ENCODE data around the gene GPR65. TPM values are rescaled to one million over a fixed set of nuclear protein-coding genes. Genes with fewer than 3 reads are reported as not detected.

GPR65 gene
- total and polyA plus RNA-seq, 2 experiments from 2014 or later = not detected

DNA sequence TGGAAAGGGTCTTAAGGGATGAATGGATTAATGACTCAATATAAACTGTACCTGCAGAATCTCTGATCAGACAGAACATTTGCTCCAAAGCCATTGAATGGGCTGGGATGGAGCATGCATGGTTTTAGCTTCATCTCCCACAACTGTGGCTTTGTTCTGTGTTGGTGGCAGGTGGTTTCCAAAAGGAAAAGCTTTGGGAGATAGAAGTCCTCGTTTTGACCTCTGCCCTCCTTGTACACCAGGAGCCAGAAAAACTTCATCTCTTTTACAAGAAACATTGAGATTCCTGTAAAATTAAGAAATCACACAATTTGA, 39.5 kb downstream of the GPR65 start:
- Histone ChIP-seq H3K79me2 (replicated peaks; ENCODE audit: insufficient read depth) (no peaks in the 10 kb centered on the region), H3K4me3 (no peak overlapping the region), H3K36me3 (ENCODE audit: insufficient read depth) (no peaks in the 10 kb centered on the region), H4K20me1 (replicated peaks; ENCODE audit: insufficient read depth) (no peaks in the 10 kb centered on the region), H3K4me2 (no peak overlapping the region), H3K27me3 (ENCODE audit: insufficient read depth) (no peaks in the 10 kb centered on the region), H2AFZ (no peak overlapping the region), H3K27ac (ENCODE audit: low read depth) (no peak overlapping the region), H3K4me1 (ENCODE audit: insufficient read depth) (no peaks in the 10 kb centered on the region), H3F3A (replicated peaks; ENCODE audit: low read depth) (no peaks in the 10 kb centered on the region), H3K9me2 (ENCODE audit: insufficient read depth) (peaks cover 16% of the 10 kb centered on the region)
- ATAC-seq (no peak), DNase-seq (ENCODE audit: low spot score) (no peak)
- no peaks in the 10 kb centered on the region for H3K27me3 Mint-ChIP-seq (ENCODE audit: insufficient read depth, low read depth, poor library complexity)
- H3K36me3 Mint-ChIP-seq (ENCODE audit: low read depth) = no peaks in the 10 kb centered on the region
- no peaks in the 10 kb centered on the region for H3K4me1 Mint-ChIP-seq
- TF ChIP-seq, protein P1, sequence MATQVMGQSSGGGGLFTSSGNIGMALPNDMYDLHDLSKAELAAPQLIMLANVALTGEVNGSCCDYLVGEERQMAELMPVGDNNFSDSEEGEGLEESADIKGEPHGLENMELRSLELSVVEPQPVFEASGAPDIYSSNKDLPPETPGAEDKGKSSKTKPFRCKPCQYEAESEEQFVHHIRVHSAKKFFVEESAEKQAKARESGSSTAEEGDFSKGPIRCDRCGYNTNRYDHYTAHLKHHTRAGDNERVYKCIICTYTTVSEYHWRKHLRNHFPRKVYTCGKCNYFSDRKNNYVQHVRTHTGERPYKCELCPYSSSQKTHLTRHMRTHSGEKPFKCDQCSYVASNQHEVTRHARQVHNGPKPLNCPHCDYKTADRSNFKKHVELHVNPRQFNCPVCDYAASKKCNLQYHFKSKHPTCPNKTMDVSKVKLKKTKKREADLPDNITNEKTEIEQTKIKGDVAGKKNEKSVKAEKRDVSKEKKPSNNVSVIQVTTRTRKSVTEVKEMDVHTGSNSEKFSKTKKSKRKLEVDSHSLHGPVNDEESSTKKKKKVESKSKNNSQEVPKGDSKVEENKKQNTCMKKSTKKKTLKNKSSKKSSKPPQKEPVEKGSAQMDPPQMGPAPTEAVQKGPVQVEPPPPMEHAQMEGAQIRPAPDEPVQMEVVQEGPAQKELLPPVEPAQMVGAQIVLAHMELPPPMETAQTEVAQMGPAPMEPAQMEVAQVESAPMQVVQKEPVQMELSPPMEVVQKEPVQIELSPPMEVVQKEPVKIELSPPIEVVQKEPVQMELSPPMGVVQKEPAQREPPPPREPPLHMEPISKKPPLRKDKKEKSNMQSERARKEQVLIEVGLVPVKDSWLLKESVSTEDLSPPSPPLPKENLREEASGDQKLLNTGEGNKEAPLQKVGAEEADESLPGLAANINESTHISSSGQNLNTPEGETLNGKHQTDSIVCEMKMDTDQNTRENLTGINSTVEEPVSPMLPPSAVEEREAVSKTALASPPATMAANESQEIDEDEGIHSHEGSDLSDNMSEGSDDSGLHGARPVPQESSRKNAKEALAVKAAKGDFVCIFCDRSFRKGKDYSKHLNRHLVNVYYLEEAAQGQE (IDR thresholded peaks at IDR 0.05; ENCODE audit: unreplicated experiment) = no peak
- no peak for TF ChIP-seq ETS1 (IDR thresholded peaks at IDR 0.05)
- TF ChIP-seq NANOG (IDR thresholded peaks at IDR 0.05; ENCODE audit: borderline replicate concordance) = no peak
- TF ChIP-seq JUNB (IDR thresholded peaks at IDR 0.05; ENCODE audit: unreplicated experiment) = no peak
- no peak for TF ChIP-seq EZH2 (IDR thresholded peaks at IDR 0.05; ENCODE audit: low read depth, unreplicated experiment)
- TF ChIP-seq, protein P2, sequence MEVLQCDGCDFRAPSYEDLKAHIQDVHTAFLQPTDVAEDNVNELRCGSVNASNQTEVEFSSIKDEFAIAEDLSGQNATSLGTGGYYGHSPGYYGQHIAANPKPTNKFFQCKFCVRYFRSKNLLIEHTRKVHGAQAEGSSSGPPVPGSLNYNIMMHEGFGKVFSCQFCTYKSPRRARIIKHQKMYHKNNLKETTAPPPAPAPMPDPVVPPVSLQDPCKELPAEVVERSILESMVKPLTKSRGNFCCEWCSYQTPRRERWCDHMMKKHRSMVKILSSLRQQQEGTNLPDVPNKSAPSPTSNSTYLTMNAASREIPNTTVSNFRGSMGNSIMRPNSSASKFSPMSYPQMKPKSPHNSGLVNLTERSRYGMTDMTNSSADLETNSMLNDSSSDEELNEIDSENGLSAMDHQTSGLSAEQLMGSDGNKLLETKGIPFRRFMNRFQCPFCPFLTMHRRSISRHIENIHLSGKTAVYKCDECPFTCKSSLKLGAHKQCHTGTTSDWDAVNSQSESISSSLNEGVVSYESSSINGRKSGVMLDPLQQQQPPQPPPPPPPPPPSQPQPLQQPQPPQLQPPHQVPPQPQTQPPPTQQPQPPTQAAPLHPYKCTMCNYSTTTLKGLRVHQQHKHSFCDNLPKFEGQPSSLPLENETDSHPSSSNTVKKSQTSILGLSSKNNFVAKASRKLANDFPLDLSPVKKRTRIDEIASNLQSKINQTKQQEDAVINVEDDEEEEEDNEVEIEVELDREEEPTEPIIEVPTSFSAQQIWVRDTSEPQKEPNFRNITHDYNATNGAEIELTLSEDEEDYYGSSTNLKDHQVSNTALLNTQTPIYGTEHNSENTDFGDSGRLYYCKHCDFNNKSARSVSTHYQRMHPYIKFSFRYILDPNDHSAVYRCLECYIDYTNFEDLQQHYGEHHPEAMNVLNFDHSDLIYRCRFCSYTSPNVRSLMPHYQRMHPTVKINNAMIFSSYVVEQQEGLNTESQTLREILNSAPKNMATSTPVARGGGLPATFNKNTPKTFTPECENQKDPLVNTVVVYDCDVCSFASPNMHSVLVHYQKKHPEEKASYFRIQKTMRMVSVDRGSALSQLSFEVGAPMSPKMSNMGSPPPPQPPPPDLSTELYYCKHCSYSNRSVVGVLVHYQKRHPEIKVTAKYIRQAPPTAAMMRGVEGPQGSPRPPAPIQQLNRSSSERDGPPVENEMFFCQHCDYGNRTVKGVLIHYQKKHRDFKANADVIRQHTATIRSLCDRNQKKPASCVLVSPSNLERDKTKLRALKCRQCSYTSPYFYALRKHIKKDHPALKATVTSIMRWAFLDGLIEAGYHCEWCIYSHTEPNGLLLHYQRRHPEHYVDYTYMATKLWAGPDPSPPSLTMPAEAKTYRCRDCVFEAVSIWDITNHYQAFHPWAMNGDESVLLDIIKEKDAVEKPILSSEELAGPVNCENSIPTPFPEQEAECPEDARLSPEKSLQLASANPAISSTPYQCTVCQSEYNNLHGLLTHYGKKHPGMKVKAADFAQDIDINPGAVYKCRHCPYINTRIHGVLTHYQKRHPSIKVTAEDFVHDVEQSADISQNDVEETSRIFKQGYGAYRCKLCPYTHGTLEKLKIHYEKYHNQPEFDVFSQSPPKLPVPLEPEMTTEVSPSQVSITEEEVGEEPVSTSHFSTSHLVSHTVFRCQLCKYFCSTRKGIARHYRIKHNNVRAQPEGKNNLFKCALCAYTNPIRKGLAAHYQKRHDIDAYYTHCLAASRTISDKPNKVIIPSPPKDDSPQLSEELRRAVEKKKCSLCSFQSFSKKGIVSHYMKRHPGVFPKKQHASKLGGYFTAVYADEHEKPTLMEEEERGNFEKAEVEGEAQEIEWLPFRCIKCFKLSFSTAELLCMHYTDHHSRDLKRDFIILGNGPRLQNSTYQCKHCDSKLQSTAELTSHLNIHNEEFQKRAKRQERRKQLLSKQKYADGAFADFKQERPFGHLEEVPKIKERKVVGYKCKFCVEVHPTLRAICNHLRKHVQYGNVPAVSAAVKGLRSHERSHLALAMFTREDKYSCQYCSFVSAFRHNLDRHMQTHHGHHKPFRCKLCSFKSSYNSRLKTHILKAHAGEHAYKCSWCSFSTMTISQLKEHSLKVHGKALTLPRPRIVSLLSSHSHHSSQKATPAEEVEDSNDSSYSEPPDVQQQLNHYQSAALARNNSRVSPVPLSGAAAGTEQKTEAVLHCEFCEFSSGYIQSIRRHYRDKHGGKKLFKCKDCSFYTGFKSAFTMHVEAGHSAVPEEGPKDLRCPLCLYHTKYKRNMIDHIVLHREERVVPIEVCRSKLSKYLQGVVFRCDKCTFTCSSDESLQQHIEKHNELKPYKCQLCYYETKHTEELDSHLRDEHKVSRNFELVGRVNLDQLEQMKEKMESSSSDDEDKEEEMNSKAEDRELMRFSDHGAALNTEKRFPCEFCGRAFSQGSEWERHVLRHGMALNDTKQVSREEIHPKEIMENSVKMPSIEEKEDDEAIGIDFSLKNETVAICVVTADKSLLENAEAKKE (CRISPR knock-in tag; IDR thresholded peaks at IDR 0.05) = no peak
- TF ChIP-seq ZNF331 (CRISPR knock-in tag; IDR thresholded peaks at IDR 0.05; ENCODE audit: low read depth) = no peak
- no peak for TF ChIP-seq ZNF114 (CRISPR knock-in tag; IDR thresholded peaks at IDR 0.05)
- no peak for TF ChIP-seq STAT1 (IDR thresholded peaks at IDR 0.05; ENCODE audit: unreplicated experiment)
- TF ChIP-seq EZH2phosphoT487 (IDR thresholded peaks at IDR 0.05; ENCODE audit: unreplicated experiment) = no peak
- no peak for TF ChIP-seq CTCF (conservative IDR thresholded peaks at IDR 0.05; ENCODE audit: low read depth in 2 of 2)
- TF ChIP-seq CREB1 (CRISPR knock-in tag; IDR thresholded peaks at IDR 0.05; ENCODE audit: low read depth) = no peak
- no peak for TF ChIP-seq POLR2AphosphoS5 (IDR thresholded peaks at IDR 0.05; ENCODE audit: low read depth)
- no peak overlapping the region for H3K4me3 Mint-ChIP-seq
- H3K9me3 Mint-ChIP-seq = no peaks in the 10 kb centered on the region
- no peak overlapping the region for H3K27ac Mint-ChIP-seq

Data from GM23338 (cell line).